ENCODE results near the gene PYROXD2. TPM values are rescaled to one million over a fixed set of nuclear protein-coding genes. Genes with fewer than 3 reads are reported as not detected.

PYROXD2 gene
- total and polyA plus RNA-seq, 2 of the 8 experiments (the other 6 are each of a cell fraction or from before 2014, with no cell fraction given): 3.2 to 5.4 TPM

GRCh38 chr10:98407744-98408241 is 7.2 kb downstream of the PYROXD2 start (continued):
- TF ChIP-seq, protein P1, sequence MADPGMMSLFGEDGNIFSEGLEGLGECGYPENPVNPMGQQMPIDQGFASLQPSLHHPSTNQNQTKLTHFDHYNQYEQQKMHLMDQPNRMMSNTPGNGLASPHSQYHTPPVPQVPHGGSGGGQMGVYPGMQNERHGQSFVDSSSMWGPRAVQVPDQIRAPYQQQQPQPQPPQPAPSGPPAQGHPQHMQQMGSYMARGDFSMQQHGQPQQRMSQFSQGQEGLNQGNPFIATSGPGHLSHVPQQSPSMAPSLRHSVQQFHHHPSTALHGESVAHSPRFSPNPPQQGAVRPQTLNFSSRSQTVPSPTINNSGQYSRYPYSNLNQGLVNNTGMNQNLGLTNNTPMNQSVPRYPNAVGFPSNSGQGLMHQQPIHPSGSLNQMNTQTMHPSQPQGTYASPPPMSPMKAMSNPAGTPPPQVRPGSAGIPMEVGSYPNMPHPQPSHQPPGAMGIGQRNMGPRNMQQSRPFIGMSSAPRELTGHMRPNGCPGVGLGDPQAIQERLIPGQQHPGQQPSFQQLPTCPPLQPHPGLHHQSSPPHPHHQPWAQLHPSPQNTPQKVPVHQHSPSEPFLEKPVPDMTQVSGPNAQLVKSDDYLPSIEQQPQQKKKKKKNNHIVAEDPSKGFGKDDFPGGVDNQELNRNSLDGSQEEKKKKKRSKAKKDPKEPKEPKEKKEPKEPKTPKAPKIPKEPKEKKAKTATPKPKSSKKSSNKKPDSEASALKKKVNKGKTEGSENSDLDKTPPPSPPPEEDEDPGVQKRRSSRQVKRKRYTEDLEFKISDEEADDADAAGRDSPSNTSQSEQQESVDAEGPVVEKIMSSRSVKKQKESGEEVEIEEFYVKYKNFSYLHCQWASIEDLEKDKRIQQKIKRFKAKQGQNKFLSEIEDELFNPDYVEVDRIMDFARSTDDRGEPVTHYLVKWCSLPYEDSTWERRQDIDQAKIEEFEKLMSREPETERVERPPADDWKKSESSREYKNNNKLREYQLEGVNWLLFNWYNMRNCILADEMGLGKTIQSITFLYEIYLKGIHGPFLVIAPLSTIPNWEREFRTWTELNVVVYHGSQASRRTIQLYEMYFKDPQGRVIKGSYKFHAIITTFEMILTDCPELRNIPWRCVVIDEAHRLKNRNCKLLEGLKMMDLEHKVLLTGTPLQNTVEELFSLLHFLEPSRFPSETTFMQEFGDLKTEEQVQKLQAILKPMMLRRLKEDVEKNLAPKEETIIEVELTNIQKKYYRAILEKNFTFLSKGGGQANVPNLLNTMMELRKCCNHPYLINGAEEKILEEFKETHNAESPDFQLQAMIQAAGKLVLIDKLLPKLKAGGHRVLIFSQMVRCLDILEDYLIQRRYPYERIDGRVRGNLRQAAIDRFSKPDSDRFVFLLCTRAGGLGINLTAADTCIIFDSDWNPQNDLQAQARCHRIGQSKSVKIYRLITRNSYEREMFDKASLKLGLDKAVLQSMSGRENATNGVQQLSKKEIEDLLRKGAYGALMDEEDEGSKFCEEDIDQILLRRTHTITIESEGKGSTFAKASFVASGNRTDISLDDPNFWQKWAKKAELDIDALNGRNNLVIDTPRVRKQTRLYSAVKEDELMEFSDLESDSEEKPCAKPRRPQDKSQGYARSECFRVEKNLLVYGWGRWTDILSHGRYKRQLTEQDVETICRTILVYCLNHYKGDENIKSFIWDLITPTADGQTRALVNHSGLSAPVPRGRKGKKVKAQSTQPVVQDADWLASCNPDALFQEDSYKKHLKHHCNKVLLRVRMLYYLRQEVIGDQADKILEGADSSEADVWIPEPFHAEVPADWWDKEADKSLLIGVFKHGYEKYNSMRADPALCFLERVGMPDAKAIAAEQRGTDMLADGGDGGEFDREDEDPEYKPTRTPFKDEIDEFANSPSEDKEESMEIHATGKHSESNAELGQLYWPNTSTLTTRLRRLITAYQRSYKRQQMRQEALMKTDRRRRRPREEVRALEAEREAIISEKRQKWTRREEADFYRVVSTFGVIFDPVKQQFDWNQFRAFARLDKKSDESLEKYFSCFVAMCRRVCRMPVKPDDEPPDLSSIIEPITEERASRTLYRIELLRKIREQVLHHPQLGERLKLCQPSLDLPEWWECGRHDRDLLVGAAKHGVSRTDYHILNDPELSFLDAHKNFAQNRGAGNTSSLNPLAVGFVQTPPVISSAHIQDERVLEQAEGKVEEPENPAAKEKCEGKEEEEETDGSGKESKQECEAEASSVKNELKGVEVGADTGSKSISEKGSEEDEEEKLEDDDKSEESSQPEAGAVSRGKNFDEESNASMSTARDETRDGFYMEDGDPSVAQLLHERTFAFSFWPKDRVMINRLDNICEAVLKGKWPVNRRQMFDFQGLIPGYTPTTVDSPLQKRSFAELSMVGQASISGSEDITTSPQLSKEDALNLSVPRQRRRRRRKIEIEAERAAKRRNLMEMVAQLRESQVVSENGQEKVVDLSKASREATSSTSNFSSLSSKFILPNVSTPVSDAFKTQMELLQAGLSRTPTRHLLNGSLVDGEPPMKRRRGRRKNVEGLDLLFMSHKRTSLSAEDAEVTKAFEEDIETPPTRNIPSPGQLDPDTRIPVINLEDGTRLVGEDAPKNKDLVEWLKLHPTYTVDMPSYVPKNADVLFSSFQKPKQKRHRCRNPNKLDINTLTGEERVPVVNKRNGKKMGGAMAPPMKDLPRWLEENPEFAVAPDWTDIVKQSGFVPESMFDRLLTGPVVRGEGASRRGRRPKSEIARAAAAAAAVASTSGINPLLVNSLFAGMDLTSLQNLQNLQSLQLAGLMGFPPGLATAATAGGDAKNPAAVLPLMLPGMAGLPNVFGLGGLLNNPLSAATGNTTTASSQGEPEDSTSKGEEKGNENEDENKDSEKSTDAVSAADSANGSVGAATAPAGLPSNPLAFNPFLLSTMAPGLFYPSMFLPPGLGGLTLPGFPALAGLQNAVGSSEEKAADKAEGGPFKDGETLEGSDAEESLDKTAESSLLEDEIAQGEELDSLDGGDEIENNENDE (IDR thresholded peaks at IDR 0.05; ENCODE audit: insufficient replicate concordance, low read length): no peak

Measured in H1 (cell line).